Measurements from ENCODE around the gene MGAT1.
"Not testable (repeated sequence)": the region's sequence is repeated elsewhere in the genome, so short reads cannot be mapped to it uniquely, and the experiment has no call there.

The MGAT1 gene

DNA sequence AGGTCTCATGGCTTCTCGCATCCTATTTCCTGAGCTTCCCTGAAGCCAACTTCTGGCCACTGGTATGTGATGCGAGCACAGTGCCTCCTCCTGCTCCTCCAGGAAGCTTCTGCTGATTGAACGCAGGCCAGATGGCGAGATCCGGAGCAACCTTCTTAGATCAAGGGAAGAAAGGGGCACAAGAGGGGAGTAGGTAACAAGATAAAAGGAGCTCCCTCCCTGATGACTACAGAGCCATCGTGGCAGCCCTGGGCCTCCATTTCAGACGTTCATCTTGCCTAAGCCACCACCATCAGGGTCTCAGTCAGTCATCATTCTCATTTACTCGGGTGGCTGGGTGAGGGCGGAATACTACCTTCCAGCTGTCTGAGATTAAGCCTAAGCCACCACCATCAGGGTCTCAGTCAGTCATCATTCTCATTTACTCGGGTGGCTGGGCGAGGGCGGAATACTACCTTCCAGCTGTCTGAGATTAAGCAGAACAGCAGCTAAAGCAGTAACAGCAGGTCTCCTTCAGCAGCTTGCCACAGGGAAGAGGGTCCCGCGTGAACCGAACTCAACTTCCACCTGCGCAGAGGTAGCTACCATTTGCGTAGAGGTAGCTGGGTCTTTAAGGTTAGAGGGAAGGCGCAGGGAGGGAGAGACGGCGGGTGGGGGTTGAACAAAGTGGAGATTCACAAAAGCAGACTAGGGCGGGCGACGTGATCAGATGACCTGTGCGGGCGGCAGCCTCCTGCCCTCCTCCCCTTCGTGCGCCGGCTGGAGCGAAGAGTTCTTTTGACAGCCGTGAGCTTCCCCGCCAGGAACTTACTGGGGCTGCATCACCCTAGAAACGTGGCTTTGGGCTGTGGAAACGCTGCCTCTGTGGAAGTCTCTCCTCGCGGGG is 27.9 kb upstream of the MGAT1 start:
- Histone ChIP-seq H3K27ac (peak overlapping the region; percentile 96), H3K4me3 (peak overlapping the region; percentile 98)
- TF ChIP-seq CTCF (IDR thresholded peaks at IDR 0.05): no peak
- no peak for DNase-seq (ENCODE audit: low spot score)

- H3K27ac ChIP-seq: peak overlapping the region; percentile 96
- TF ChIP-seq CTCF (IDR thresholded peaks at IDR 0.05): no peak
- DNase-seq (ENCODE audit: low spot score): no peak
- H3K4me3 ChIP-seq: peak overlapping the region; percentile 98
These were observed 27.1 kb upstream of the MGAT1 start for GRCh38 chr5:180829726-180830125.

GRCh38 chr5:180828756-180829531 is 26.3 kb upstream of the MGAT1 start:
- H3K27ac ChIP-seq: peak overlapping the region; percentile 43 to 96
- not testable (repeated sequence) for DNase-seq (ENCODE audit: low spot score); H3K4me3 ChIP-seq

GRCh38 chr5:180827374-180827773 is 24.8 kb upstream of the MGAT1 start:
- not testable (repeated sequence) for H3K27ac ChIP-seq; H3K4me3 ChIP-seq; DNase-seq (ENCODE audit: low spot score)

- Histone ChIP-seq H3K27ac (peak overlapping the region in 1 of 2 donors; percentile 73), H3K4me3 (no peak overlapping the region)
- no peak for DNase-seq (ENCODE audit: low spot score)
- TF ChIP-seq CTCF (IDR thresholded peaks at IDR 0.05): no peak
These were observed 23.3 kb upstream of the MGAT1 start for GRCh38 chr5:180825768-180826525.

DNA sequence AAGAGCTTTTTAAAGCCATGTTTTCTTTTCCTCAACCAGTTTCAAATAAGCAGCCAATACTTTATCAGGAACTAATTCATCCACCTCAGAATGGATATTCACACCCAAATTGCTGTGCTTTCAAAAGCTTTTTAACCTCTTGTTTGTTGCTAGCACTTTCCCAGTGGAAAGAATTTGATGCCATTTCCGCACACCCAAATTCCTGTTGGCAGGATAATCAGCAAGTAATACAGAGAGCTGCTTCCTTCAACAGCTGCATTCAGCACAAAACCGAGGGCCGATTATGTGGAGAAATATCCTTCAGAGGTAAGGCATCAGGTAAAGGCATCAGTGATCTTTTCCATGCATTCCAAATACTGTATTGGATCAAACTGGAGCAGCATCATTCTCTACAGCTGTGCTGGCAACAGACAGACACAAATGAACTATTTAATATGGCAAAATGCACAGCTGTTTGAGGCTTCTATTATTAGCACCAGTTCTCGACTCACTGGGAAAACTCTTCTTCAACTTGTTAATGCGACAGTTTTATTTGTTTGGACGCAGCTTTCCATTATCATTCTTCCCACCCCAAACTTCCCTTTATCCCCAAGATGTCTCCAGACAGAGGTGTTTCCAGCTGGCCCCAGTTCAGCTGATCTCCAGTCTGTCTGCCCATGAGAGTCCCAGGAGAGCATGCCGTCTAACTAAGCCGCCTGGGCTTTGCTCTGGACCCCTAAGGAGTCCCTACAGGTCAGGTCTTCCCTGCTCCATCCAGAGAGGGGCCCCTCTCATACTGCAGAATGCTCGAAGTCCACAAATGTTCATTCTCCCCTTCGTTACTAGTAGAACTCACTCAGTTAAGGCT is 22.2 kb upstream of the MGAT1 start:
- TF ChIP-seq CTCF (IDR thresholded peaks at IDR 0.05): no peak
- no peak for DNase-seq (ENCODE audit: low spot score)
- Histone ChIP-seq H3K27ac (peak overlapping the region in 1 of 2 donors; percentile 73), H3K4me3 (no peak overlapping the region)

DNA sequence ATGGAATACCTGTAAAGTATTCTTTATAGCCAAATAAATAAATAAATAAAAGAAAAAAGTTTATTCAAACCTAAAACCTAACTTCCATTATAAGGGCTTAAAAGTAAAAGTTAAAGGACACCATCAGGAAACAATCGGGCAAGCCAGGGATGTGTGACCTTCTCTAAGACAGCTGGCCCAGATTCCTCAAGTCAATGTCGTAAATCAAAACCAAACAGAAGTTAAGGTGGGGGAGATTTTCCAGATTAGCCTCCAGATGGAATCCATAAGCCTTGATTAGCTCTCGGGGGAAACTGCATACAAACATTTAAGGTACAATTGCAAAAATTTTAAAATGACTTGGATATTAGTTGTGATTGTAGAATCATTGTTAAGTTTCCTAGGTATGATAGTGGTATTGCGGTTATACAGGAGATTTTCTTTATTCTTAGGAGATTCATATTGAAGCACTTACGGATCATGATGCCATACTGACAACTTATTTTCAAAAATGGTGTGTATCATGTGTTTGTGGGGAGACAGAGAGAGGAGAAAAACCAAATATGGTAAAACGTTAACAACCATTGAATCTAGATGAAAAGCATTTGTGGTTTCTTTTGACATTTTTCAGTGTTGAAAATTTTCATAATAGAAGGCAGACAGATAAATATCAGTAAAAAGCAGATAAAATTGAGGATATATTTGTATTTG is 21.5 kb upstream of the MGAT1 start:
- no peak for TF ChIP-seq CTCF (IDR thresholded peaks at IDR 0.05)
- no peak for DNase-seq (ENCODE audit: low spot score)
- no peak overlapping the region for H3K27ac ChIP-seq
- no peak overlapping the region for H3K4me3 ChIP-seq
